Rectal smooth muscle tissue (tissue), 1 donor: ENCODE results near the gene SORBS1.

ENCODE experiments used
- H3K27ac ChIP-seq: one replicate; pipeline ENCODE4 v1.7.0; 2013; ENCODE audit warnings: low read depth, low read length, inconsistent platforms
- H3K27me3 ChIP-seq: one replicate; pipeline ENCODE4 v1.7.0; 2013; ENCODE audit warnings: low read length; ENCODE audit not compliant: control insufficient read depth, insufficient read depth
- H3K36me3 ChIP-seq: one replicate; pipeline ENCODE4 v1.7.0; 2013; ENCODE audit warnings: low read length; ENCODE audit not compliant: control insufficient read depth, insufficient read depth
- H3K4me1 ChIP-seq: one replicate; pipeline ENCODE4 v1.7.0; 2013; ENCODE audit warnings: low read length; ENCODE audit not compliant: control insufficient read depth, insufficient read depth
- H3K4me3 ChIP-seq: one replicate; pipeline ENCODE4 v1.7.0; 2013; ENCODE audit warnings: low read length
- H3K9ac ChIP-seq: one replicate; pipeline ENCODE4 v1.7.0; 2013; ENCODE audit warnings: low read length

The SORBS1 gene

DNA sequence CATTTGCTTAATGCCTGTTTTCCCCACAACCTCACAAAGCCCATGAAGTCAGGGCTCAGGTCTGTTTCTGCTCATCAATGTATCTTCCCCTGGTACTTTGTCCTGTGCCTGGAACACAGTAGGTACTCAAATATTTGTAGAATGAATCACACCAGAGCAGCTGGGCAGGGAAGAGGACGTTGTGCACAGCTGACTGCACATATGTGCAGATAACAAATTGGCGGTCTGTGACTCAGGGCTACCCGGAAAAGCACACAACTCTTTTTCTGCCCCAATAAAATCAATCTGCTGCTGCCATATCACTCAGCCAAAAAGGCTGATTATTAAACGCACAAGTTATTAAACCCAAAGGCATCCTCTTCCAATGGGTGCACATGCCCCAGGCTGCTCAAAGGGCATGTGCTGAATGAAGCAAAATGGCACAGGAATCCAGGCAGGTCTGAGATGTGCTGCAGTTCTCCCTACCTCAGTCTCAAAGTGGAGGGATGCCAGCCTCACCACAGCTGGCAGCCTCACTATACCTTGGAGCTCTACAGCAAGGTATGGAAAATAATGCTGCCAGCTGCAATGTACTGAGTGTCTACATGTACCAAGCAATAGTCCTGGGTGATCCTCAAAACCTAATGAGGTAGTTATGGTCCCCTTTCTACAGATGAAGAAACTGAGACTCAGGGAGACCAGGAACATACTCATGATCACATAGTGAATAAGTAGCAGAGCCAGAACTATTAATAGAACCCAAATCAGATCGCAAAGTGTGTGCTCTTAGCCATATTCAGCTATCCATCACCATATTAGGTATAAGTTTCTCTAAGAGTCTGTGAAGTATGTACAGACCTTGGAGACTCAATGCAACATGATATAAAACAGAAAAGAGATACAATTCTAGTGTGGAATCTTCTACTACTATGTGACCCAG is 43.4 kb downstream of the SORBS1 start:
- no peak overlapping the region for H3K4me3 ChIP-seq
- peak overlapping the region; percentile 90 for H3K27ac ChIP-seq
- no peak overlapping the region for H3K9ac ChIP-seq
- H3K27me3 ChIP-seq = no peaks in the 10 kb centered on the region
- peaks cover 49% of the 10 kb centered on the region for H3K4me1 ChIP-seq
- no peaks in the 10 kb centered on the region for H3K36me3 ChIP-seq

DNA sequence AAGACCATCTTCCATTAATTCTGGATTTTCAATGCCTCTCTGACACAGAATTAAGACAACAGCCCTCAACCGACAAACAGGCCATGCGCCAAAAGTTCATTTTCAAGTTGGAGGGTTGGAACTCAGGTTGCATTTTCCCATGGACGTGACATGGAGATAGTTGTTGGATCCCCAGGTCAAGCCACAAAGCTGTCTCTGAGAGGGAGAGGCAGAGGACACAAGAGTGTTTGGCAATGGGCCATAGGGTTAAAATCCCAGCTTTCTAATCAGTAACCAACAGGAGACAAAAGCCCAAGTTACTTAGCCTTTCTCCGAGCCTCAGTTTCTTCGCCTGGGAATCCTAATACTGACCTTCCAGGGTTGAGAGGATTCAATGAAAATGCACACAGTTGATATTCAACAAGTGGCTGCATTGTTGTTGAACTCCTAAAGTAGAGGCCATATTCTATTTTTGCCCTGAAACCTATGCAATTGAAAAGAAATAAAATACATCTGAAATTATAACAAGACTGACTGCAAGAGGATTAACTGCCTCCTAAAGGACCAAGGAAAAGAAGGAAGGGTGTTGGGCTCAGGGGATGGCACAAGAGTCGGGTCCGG is 44.3 kb downstream of the SORBS1 start:
- no peak overlapping the region for H3K9ac ChIP-seq
- no peaks in the 10 kb centered on the region for H3K36me3 ChIP-seq
- no peaks in the 10 kb centered on the region for H3K27me3 ChIP-seq
- peaks cover 44% of the 10 kb centered on the region for H3K4me1 ChIP-seq
- no peak overlapping the region for H3K4me3 ChIP-seq
- H3K27ac ChIP-seq = peak overlapping the region; percentile 90

DNA sequence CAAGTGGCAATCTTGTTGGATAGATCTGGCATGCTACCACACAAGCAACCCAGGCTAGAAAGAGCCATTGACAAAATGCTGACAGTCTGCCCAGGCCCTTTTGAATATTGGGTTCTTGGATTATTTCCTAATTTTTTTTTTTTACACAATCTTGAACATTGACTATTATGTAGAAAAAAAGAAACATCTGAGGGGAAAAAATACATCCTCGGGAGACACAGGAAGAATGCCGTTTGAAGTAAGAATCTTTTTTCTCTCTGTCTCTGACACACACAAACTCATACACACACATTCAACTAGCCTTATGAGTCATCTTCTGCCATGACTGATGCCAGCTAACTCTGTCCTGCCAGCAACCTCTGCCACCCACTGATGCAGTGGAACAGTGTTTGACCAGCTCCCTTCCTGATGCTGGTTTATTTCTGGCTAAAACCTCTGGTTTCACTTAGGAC is 47.2 kb downstream of the SORBS1 start:
- peak overlapping the region; percentile 90 for H3K27ac ChIP-seq
- H3K4me3 ChIP-seq = no peak overlapping the region
- peaks cover 54% of the 10 kb centered on the region for H3K4me1 ChIP-seq
- no peaks in the 10 kb centered on the region for H3K27me3 ChIP-seq
- no peak overlapping the region for H3K9ac ChIP-seq
- H3K36me3 ChIP-seq = no peaks in the 10 kb centered on the region

DNA sequence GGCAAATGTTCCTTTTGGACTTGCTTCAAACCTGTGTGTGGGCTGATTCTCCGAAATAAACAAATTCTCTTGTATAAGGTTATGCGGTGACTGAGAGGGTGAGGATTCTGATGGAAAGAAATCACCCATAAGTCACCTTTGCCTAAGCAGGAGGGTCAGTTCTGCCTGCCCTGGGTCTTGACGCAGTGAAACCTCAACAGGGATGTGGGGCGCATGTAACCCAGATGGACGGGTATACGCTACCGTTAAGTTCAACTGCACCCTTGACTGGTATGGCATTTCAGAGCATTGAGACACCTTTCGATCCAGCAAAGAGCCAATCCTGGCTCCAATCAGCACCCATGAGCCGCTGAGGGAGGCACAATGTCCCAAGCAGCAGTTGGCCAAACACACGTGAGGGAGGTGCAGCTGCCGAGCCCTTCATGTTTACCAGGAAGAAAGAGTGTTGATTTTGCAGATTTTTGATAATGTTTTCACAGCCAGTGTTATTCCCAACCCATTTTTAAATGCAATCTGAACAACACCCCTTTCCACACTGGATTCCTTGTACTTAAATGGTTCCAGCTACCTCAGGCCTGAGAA is 48.1 kb downstream of the SORBS1 start:
- no peak overlapping the region for H3K9ac ChIP-seq
- H3K4me3 ChIP-seq = no peak overlapping the region
- H3K27ac ChIP-seq = peak overlapping the region; percentile 90
- H3K27me3 ChIP-seq = no peaks in the 10 kb centered on the region
- H3K36me3 ChIP-seq = no peaks in the 10 kb centered on the region
- peaks cover 54% of the 10 kb centered on the region for H3K4me1 ChIP-seq

DNA sequence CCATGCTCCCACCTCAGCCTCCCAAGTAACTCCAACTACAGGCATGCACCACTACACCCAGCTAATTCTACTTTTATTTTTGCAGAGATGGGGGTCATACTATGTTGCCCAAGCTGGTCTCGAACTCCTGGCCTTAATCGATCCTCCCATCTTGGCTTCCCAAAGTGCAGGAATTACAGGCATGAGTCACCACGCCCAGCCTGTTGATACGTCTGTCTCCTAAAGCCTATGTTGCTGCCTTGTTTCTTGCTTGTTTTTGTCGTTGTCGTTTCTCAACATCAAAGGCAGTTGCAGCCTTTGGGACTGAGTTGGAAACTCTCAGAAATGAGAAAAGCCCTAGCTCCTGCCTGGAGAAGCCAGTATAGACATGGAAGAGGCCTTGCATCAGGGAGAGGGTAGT is 49.9 kb downstream of the SORBS1 start:
- H3K4me3 ChIP-seq = no peak overlapping the region
- H3K27me3 ChIP-seq = no peaks in the 10 kb centered on the region
- H3K9ac ChIP-seq = no peak overlapping the region
- H3K27ac ChIP-seq = peak overlapping the region; percentile 90
- H3K4me1 ChIP-seq = peaks cover 51% of the 10 kb centered on the region
- H3K36me3 ChIP-seq = no peaks in the 10 kb centered on the region

DNA sequence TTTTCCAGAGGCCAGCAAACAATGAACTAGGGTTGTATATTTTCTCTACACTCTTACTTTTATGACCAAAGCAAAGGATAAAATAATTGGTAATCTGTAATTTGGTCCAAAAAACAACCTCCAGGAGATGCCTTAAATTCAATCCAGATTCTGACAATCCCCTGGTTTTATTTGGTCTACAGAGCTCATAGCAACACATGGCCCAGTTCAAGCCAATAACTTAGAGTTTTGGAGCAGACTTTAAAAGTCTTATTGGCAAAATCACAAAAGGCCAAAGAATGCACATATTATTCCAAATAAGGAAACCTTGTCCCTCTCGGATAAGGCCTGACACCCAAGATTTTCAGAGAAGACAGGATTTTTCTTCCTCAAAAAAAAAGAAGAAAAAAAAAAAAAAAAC is 51.9 kb downstream of the SORBS1 start:
- Histone ChIP-seq H3K4me3 (no peak overlapping the region), H3K27me3 (no peaks in the 10 kb centered on the region), H3K9ac (no peak overlapping the region)

DNA sequence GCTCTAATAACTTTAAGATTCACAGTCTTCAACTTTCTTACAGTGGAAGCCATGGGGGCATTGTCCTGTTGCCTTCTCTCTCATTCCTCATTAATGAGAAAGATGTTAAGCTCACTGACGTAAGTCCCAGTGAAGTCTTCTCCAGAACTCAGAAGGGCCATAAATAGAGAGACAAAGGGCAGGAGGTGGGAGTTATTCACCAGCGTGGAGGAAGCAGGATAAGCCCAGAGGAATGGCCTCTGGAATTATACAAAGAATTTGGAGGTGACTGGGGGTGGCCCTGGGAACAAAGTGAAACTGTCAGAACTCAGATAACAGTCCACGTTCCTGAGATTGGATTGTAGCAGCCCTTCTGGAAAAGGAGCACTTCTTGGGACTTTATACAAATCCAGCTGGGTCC is 52.4 kb downstream of the SORBS1 start:
- no peak overlapping the region for H3K4me3 ChIP-seq
- H3K4me1 ChIP-seq = peaks cover 64% of the 10 kb centered on the region
- no peak overlapping the region for H3K9ac ChIP-seq
- no peaks in the 10 kb centered on the region for H3K27me3 ChIP-seq
- H3K36me3 ChIP-seq = no peaks in the 10 kb centered on the region
- H3K27ac ChIP-seq = peak overlapping the region; percentile 90

More for the DNA sequence above, 51.9 kb downstream of the SORBS1 start:
- Histone ChIP-seq H3K36me3 (no peaks in the 10 kb centered on the region), H3K27ac (peak overlapping the region; percentile 90), H3K4me1 (peaks cover 62% of the 10 kb centered on the region)

DNA sequence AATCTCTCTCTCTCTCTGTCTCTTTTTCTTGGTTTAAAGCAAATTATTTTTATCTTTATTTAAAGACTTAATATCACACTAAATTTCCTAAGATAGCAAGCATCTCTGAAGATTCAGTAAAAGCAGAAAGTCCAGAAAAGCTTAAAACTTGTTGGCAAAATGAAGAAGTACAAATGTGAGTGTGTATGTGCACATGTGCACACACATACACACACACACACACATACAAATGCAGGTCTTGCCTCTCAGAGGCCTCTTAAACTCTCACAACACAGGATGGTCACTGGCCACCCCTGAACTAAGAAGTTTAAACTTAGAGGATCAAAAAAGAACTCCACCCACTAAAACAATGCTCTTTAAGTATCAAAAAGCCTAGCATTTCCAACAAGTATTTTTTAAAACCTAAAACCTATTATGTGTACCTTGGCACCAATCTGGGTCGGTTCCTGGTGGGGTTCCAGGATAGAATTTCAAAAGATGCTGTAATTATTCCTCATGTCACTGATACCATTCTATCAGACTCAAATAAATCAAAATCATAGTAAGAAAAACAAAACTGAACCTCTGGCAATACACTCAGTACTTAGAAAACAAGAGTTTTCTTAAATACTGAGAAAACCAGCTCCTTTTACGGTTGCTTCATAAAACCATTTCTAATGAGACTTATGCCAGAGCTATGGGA is 55.0 kb downstream of the SORBS1 start:
- H3K36me3 ChIP-seq = no peaks in the 10 kb centered on the region
- peak overlapping the region; percentile 88 for H3K27ac ChIP-seq
- no peaks in the 10 kb centered on the region for H3K27me3 ChIP-seq
- peaks cover 69% of the 10 kb centered on the region for H3K4me1 ChIP-seq
- H3K9ac ChIP-seq = no peak overlapping the region
- H3K4me3 ChIP-seq = no peak overlapping the region

DNA sequence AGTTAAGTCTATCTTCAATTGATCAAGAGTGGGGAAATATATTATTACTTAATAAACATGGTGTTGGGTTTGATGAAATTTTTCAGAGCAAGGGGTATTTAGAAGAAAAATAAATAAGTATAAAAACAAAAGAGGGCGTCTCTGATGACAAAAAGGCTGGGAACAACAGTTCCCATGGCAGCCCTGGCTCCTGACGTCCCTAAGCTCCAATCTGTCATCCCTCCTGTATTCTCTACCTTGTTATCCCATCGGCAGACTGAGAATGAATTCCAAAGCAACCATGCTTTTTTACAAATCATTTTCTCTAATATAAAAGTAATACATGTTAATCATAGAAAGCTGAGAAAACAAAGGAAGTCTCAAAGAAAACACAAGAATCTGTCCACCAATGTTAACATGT is 55.5 kb downstream of the SORBS1 start:
- peak overlapping the region; percentile 88 for H3K27ac ChIP-seq
- H3K36me3 ChIP-seq = no peaks in the 10 kb centered on the region
- no peak overlapping the region for H3K9ac ChIP-seq
- H3K4me1 ChIP-seq = peaks cover 67% of the 10 kb centered on the region
- no peak overlapping the region for H3K4me3 ChIP-seq
- H3K27me3 ChIP-seq = no peaks in the 10 kb centered on the region

DNA sequence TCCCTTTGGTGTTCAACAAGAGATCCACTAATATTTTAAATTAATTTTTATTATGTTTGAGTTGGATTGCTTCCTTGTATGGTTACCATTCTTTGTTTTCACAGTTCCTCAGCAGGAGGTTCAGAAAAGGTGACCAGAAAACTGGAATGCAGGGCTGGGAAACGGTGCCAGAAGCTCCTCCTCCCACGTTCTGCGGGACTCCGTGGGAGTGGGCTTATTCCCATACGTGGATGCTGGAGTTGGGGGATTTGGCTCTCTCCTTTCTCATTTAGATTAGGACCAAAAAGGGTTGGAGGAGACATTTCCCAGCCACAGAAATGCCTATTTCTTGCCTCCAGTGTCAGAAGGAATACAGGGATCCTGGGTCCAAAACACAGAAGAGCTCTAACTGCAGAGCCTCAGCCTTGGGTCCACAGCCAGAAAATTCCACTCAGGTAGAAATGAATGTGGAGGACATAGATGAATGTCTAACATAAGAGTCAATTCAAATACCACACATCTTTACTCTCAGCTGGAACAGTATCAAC is 56.0 kb downstream of the SORBS1 start:
- Histone ChIP-seq H3K9ac (no peak overlapping the region), H3K36me3 (no peaks in the 10 kb centered on the region), H3K27me3 (no peaks in the 10 kb centered on the region), H3K4me1 (peaks cover 67% of the 10 kb centered on the region), H3K4me3 (no peak overlapping the region), H3K27ac (peak overlapping the region; percentile 88)

DNA sequence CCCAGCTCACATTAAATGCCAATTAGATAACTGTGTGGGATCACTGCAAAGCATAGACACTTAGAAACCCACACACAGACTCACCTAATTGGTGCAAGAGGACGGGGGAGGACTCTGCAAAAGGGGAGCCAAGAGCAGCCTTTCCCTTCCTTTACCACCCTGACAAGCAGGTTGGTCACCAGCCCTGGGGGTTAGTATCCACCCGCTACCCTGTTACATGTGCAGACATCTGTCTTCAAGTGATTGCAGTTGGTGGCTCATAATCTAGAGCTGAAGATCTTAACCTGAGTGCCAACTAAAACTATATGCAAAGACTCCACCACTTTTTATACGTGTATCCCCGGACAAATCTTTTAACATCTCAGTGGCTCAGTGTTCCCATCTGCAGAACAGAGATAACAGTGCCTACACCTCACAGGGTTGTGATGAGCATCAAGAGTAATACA is 56.9 kb downstream of the SORBS1 start:
- Histone ChIP-seq H3K4me1 (peaks cover 63% of the 10 kb centered on the region), H3K4me3 (no peak overlapping the region)

DNA sequence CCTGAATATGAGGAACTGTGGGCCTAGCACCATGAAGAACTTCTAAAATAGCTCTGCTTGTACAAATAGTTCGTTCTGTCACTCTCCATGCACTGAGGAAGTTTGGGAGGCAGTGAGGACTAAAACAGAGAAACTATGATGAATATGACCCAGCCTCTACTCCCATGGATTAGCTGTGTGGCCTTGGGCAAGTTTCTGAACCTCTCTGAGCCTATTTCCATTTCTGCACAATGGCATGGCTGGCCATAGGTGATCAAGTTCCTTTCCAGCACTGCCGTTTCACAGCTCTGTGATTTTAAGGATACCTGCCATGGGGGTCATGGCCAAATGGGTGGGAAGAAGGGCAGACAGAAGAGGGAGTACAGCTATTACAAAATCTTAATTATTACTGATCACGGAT is 57.6 kb downstream of the SORBS1 start:
- no peak overlapping the region for H3K4me3 ChIP-seq
- H3K36me3 ChIP-seq = no peaks in the 10 kb centered on the region
- peak overlapping the region; percentile 88 for H3K27ac ChIP-seq
- H3K4me1 ChIP-seq = peaks cover 56% of the 10 kb centered on the region
- no peaks in the 10 kb centered on the region for H3K27me3 ChIP-seq
- no peak overlapping the region for H3K9ac ChIP-seq

More for the DNA sequence above, 56.9 kb downstream of the SORBS1 start:
- Histone ChIP-seq H3K27me3 (no peaks in the 10 kb centered on the region), H3K9ac (no peak overlapping the region), H3K36me3 (no peaks in the 10 kb centered on the region), H3K27ac (peak overlapping the region; percentile 88)
